H1 (cell line): ENCODE data around the gene DPY19L2.
"Not testable (repeated sequence)": the region's sequence is repeated elsewhere in the genome, so short reads cannot be mapped to it uniquely, and the experiment has no call there.

Source experiments
- CTCF ChIP-seq, 3 experiments: IDR thresholded peaks; 1 replicate in 2 of 3; 2 replicates in 1 of 3; pipeline versions ENCODE4 v1.5.1 to v1.6.1; 2011; ENCODE audit warnings: low read length in 3 of 3, mild to moderate bottlenecking in 3 of 3, inconsistent platforms in 2 of 3, low read depth in 1 of 3, moderate library complexity in 1 of 3; ENCODE audit not compliant: insufficient read depth in 1 of 3; ENCODE audit errors: control extremely low read depth in 1 of 3
- GTF2F1 ChIP-seq: IDR thresholded peaks from 2 replicates; pipeline ENCODE4 v1.6.1; 2012; ENCODE audit warnings: low read depth, low read length, improper control_type of control experiment, borderline replicate concordance
- MAX ChIP-seq: IDR thresholded peaks from 2 replicates; pipeline ENCODE4 v1.6.1; 2012; ENCODE audit warnings: inconsistent platforms
- PHF8 ChIP-seq: fragments of 200-600 bp; sonication (generic); conservative IDR thresholded peaks from 2 replicates; pipeline ENCODE4 v1.7.1; 2012; ENCODE audit warnings: low read depth, mild to moderate bottlenecking, inconsistent platforms, low read length, moderate library complexity
- RFX5 ChIP-seq: IDR thresholded peaks from 2 replicates; pipeline ENCODE4 v1.6.1; 2011; ENCODE audit warnings: low read depth, low read length, improper control_type of control experiment, borderline replicate concordance
- USF2 ChIP-seq: IDR thresholded peaks from 2 replicates; pipeline ENCODE4 v1.6.1; 2011; ENCODE audit warnings: low read length, improper control_type of control experiment

- not testable (repeated sequence) for TF ChIP-seq GTF2F1; PHF8; CTCF (IDR thresholded peaks at IDR 0.05; ENCODE audit: control extremely low read depth in 1 of 3, insufficient read depth in 1 of 3, low read depth in 1 of 3, low read length in 3 of 3); RFX5; MAX; USF2
Observed at GRCh38 chr12:63583289-63583688, 85.0 kb downstream of the DPY19L2 start.
